ENCODE results near the gene ESPNL. TPM values are rescaled to one million over a fixed set of nuclear protein-coding genes. Genes with fewer than 3 reads are reported as not detected.

ESPNL gene
- total and polyA plus RNA-seq, 9 donors: 0.11 to 12.9 (median 0.61) TPM

- 91 to 95% (median 95%) methylated on average over 8 of the region's 8 CpGs for WGBS, 3 donors
- Histone ChIP-seq H3K27me3 (no peaks in the 10 kb centered on the region), H3K4me3 (no peak overlapping the region), H3K4me1 (ENCODE audit: insufficient read depth) (no peaks in the 10 kb centered on the region), H3K27ac (no peak overlapping the region), H3K9me3 (no peaks in the 10 kb centered on the region), H3K36me3 (no peaks in the 10 kb centered on the region)
- DNase-seq: no peak
- intact Hi-C loops (cut with DNase I): no loop called here
- TF ChIP-seq POLR2A (IDR thresholded peaks at IDR 0.05): no peak
- no peak for TF ChIP-seq CTCF (IDR thresholded peaks at IDR 0.05)
These were observed 74.2 kb downstream of the ESPNL start for GRCh38 chr2:238174291-238174690.

- intact Hi-C loops (cut with DNase I): no loop called here
- WGBS, 3 donors: 86 to 93% (median 86%) methylated on average over 3 of the region's 3 CpGs
- H3K27ac ChIP-seq: no peak overlapping the region
- H3K9me3 ChIP-seq: no peaks in the 10 kb centered on the region
- H3K36me3 ChIP-seq: no peaks in the 10 kb centered on the region
- no peaks in the 10 kb centered on the region for H3K4me1 ChIP-seq (ENCODE audit: insufficient read depth)
- no peak overlapping the region for H3K4me3 ChIP-seq
- no peak for TF ChIP-seq POLR2A (IDR thresholded peaks at IDR 0.05)
- TF ChIP-seq EP300 (IDR thresholded peaks at IDR 0.05): no peak
- TF ChIP-seq CTCF (IDR thresholded peaks at IDR 0.05): no peak
- DNase-seq: no peak
- H3K27me3 ChIP-seq: no peaks in the 10 kb centered on the region
These were observed 74.6 kb downstream of the ESPNL start for GRCh38 chr2:238174701-238175100.

- no peak for DNase-seq
- no peaks in the 10 kb centered on the region for H3K27me3 ChIP-seq
- no peaks in the 10 kb centered on the region for H3K4me1 ChIP-seq (ENCODE audit: insufficient read depth)
- H3K4me3 ChIP-seq: no peak overlapping the region
- no peak for TF ChIP-seq EP300 (IDR thresholded peaks at IDR 0.05)
- no peak for TF ChIP-seq CTCF (IDR thresholded peaks at IDR 0.05)
- no peak for TF ChIP-seq POLR2A (IDR thresholded peaks at IDR 0.05)
- no peak overlapping the region for H3K27ac ChIP-seq
- intact Hi-C loops (cut with DNase I): no loop called here
- no peaks in the 10 kb centered on the region for H3K9me3 ChIP-seq
- no peaks in the 10 kb centered on the region for H3K36me3 ChIP-seq
These were observed 76.5 kb downstream of the ESPNL start for GRCh38 chr2:238176613-238177012.

- no peak for TF ChIP-seq CTCF (IDR thresholded peaks at IDR 0.05)
- no peak for TF ChIP-seq EP300 (IDR thresholded peaks at IDR 0.05)
- TF ChIP-seq POLR2A (IDR thresholded peaks at IDR 0.05): no peak
- Histone ChIP-seq H3K27ac (no peak overlapping the region), H3K9me3 (no peaks in the 10 kb centered on the region), H3K4me3 (no peak overlapping the region), H3K27me3 (no peaks in the 10 kb centered on the region), H3K4me1 (ENCODE audit: insufficient read depth) (no peaks in the 10 kb centered on the region), H3K36me3 (no peaks in the 10 kb centered on the region)
- 75 to 86% (median 78%) methylated on average over 5 of the region's 5 CpGs for WGBS, 3 donors
- no peak for DNase-seq
- intact Hi-C loops (cut with DNase I): no loop called here
These were observed 80.4 kb downstream of the ESPNL start for GRCh38 chr2:238180554-238180953.

GRCh38 chr2:238182362-238182761 is 82.2 kb downstream of the ESPNL start:
- H3K4me3 ChIP-seq: no peak overlapping the region
- no peaks in the 10 kb centered on the region for H3K27me3 ChIP-seq
- H3K27ac ChIP-seq: no peak overlapping the region
- WGBS, 3 donors: 70 to 78% (median 71%) methylated on average over 6 of the region's 6 CpGs
- TF ChIP-seq CTCF (IDR thresholded peaks at IDR 0.05) (no peak), EP300 (IDR thresholded peaks at IDR 0.05) (no peak), POLR2A (IDR thresholded peaks at IDR 0.05) (no peak)
- no peaks in the 10 kb centered on the region for H3K9me3 ChIP-seq
- H3K4me1 ChIP-seq (ENCODE audit: insufficient read depth): no peaks in the 10 kb centered on the region
- intact Hi-C loops (cut with DNase I): no loop called here
- H3K36me3 ChIP-seq: no peaks in the 10 kb centered on the region
- no peak for DNase-seq
